Measurements from ENCODE around the gene CSRNP3.
"Not testable (repeated sequence)": the region's sequence is repeated elsewhere in the genome, so short reads cannot be mapped to it uniquely, and the experiment has no call there.

The CSRNP3 gene

GRCh38 chr2:165637396-165637795, 167.9 kb downstream of the CSRNP3 start:
- no peak for DNase-seq

GRCh38 chr2:165639504-165639903, 170.0 kb downstream of the CSRNP3 start:
- no peak for DNase-seq

- DNase-seq: no peak
Measured at GRCh38 chr2:165640247-165640929, 170.9 kb downstream of the CSRNP3 start.

- DNase-seq: peak; percentile 27
Measured at GRCh38 chr2:165645930-165646831, 176.7 kb downstream of the CSRNP3 start.

GRCh38 chr2:165647409-165647808, 177.9 kb downstream of the CSRNP3 start:
- no peak for DNase-seq

- DNase-seq: peak; percentile 10
Measured at GRCh38 chr2:165648801-165649200, 179.3 kb downstream of the CSRNP3 start.

- DNase-seq: no peak
Measured at GRCh38 chr2:165651233-165651632, 181.7 kb downstream of the CSRNP3 start.

GRCh38 chr2:165655661-165656060, 186.2 kb downstream of the CSRNP3 start:
- no peak for DNase-seq

- no peak for DNase-seq
Measured at GRCh38 chr2:165660361-165660760, 190.9 kb downstream of the CSRNP3 start.

- DNase-seq: no peak
Measured at GRCh38 chr2:165662720-165663119, 193.2 kb downstream of the CSRNP3 start.

- DNase-seq: no peak
Measured at GRCh38 chr2:165665614-165666013, 196.1 kb downstream of the CSRNP3 start.

- not testable (repeated sequence) for DNase-seq
Measured at GRCh38 chr2:165666073-165666472, 196.6 kb downstream of the CSRNP3 start.

- no peak for DNase-seq
Measured at GRCh38 chr2:165666605-165667004, 197.1 kb downstream of the CSRNP3 start.

GRCh38 chr2:165667375-165667774, 197.9 kb downstream of the CSRNP3 start:
- DNase-seq: no peak

- no peak for DNase-seq
Measured at GRCh38 chr2:165674780-165675179, 205.3 kb downstream of the CSRNP3 start.

- no peak for DNase-seq
Measured at GRCh38 chr2:165675551-165675968, 206.1 kb downstream of the CSRNP3 start.

- DNase-seq: no peak
Measured at GRCh38 chr2:165678882-165679281, 209.4 kb downstream of the CSRNP3 start.

- no peak for DNase-seq
Measured at GRCh38 chr2:165679621-165680020, 210.1 kb downstream of the CSRNP3 start.

GRCh38 chr2:165681841-165682240, 212.3 kb downstream of the CSRNP3 start:
- peak; percentile 5 for DNase-seq

- no peak for DNase-seq
Measured at GRCh38 chr2:165682546-165682945, 213.0 kb downstream of the CSRNP3 start.

- DNase-seq: no peak
Measured at GRCh38 chr2:165686800-165687199, 217.3 kb downstream of the CSRNP3 start.

- DNase-seq: no peak
Measured at GRCh38 chr2:165687426-165688002, 218.0 kb downstream of the CSRNP3 start.

- DNase-seq: no peak
Measured at GRCh38 chr2:165691615-165692014, 222.1 kb downstream of the CSRNP3 start.

GRCh38 chr2:165692906-165693305, 223.4 kb downstream of the CSRNP3 start:
- no peak for DNase-seq

Measured in NCI-H1436 treated with DMSO at 0.1 percent for 48 hours (cell line).